ENCODE data around the gene EDA.

Gene EDA

DNA sequence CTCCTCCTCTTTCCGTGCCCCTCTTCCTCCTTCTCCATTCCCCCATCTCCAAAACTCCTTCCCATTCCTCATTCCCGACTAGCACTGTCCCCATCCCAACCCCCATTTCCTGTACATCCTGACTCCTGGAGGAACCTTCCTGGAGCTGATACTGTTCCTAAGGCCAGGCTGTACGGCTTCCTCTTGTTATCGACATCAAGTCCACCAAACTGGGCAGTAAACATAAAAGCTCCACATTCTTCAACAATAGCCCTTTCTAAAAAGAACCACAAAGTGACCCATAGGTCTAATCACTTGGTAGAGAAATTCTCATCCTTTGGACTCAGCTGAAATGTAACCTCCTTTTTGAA lies 410.9 kb downstream of the EDA start:
- no peak for DNase-seq

DNA sequence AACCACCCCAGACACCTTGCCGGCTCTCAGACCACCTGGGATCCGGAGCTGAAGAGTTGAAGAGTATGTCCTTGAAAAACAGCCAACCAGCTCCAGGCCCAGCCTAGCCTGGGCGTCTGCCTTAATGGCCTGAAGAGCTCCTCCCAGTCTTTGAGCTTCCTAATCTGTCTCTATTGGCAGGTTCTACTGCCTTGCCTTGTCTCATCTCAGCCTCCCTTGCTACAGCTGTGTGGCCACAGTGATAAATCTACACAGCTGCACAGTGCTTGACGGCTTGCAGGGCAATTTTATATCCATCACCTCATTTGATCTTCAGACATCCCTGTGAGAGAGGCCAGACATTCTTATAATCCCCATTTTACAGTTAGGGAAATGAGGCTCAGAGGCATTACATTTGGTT lies 413.9 kb downstream of the EDA start:
- no peak for DNase-seq

DNA sequence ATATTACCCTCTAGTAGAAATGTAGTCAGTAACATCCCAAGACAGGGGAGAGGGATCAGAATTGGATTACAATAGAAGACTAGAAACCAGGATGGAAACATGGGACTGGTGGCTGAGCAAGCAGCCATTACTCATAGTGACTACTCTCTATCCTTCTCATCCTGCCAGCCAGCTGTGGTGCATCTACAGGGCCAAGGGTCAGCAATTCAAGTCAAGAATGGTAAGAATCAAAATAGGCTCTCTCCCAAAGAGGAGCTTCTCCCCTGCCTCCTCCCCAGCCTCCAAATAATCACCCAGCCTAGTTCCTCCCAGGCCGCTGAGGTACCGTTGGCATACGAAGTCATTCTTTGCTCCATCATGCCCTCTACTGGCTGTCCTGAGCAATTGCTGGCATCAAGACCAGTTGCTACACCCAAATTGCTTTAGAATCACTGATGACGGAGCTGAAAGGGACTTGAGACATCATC lies 414.4 kb downstream of the EDA start:
- peak; percentile 38 for DNase-seq

DNA sequence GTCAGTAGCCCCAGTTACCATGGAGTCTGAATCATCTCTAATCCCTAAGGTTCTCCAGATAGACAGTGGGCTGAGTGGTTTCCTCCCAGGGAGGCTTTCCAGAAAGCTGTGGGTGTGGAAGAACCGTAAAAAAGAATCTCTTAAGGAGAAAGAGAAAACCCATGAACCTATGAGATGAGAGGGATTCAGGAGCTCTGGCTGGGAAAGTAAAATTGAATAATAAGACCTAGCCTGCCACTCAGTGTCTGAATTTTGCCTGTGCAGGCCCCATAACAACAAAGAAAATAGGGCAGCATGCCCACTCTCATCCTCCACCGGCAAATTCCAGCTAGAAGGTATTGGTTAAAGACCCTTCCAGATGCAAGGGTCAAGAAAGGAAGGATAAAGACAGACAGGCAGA lies 416.9 kb downstream of the EDA start:
- DNase-seq, result peak; percentile 5

DNA sequence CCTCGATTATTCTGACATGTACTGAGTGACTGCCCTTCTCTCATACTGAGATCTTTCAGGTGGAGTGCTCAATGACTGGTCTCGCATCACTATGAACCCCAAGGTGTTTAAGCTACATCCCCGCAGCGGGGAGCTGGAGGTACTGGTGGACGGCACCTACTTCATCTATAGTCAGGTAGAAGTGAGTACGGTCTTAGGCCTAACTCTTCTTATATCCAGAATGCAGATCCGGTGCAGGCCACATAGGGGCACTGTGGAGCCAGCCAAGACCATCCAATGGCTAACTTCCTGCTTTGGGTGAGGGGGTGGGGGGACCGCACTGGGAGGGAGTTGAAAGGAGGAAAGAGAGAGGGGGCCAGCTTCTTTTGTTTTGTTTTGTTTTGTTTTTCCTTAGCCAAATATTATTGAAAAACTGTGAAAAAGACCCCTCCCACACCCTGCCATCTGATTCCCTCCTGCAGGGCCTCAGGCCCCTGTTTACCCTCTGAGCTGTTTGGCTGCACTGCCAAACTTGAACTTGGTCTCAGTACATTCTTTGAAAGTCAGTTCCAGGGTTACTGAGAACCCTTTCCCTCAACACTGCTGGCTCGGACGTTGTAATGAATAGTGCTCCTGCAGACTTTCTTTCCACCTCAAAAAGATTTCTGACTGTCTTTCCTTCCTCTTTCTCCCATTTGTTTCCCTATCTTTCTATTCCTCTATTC lies 417.6 kb downstream of the EDA start:
- DNase-seq, result peak; percentile 44

DNA sequence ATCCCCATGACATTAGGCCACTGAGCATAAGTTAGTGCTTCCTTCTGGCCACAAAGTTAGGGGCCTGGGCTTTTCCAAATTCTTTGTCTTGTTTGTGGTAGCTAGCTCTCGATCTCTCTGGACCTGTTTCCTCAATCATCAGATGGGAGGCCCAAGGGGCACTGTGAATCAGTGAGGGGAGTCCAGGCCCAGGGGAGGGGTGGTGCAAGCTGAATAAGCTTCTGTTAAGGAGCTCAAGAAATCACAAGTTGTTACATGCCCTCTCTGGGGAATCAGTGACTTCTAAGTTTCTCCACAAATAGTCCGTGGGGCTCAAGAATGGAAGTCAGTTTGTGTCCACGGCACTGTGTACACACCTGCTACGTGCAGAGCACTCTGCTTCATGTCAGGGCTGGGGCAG lies 418.7 kb downstream of the EDA start:
- DNase-seq, result no peak

DNA sequence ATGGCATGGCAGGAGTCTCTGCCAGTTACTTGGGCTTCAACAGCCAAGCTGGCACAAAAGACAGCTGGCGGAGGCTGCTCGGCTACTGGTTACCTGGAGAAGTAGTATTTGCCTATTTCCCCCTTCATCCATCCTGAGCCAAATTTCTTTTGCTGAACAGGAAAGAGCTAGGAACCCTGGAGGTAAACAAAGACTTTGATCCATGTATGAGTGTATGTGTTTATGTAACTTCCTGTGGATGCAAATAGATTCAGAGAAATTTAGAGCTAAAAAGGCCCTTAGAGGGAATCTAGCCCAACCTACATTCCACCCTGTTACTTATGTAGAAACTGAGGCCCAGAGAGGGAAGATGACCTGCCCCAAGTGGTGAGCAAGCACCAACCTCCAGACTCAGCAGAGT lies 422.6 kb downstream of the EDA start:
- no peak for DNase-seq

DNA sequence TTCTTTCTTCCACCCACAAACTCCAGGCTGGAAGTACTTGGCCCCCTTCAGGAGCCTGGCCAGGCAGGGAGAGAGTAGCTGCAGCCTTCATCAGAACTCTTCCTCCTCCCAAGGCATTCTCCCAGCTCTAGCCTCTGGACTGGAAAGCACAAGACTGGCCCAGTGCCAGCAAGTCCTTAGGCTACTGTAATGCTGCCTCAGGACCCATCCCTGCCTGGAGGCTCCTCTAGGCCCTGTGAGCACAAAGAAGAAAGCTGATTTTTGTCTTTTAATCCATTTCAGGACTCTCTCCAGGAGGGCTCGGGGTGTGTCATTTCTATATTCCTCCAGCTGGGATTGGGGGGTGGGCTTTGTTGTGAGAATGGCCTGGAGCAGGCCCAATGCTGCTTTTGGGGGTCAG lies 423.0 kb downstream of the EDA start:
- no peak for DNase-seq

DNA sequence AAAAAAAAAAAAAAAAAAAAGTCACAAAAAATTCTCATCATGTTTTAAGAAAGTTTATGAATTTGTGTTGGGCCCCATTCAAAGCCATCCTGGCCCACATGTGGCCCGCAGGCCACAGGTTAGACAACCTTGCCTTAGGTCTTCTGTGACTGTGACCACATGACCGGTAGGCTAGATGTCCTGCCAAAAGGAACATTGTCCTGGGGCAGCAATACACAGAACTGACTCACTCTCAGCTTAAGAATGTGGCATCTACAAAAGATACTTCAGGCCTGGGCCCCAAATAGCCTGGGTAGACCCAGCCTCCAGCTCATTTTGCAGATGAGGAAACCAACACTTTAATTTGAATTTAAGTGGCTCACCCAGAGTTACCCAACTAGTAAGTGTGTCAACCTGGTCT lies 423.8 kb downstream of the EDA start:
- no peak for DNase-seq

DNA sequence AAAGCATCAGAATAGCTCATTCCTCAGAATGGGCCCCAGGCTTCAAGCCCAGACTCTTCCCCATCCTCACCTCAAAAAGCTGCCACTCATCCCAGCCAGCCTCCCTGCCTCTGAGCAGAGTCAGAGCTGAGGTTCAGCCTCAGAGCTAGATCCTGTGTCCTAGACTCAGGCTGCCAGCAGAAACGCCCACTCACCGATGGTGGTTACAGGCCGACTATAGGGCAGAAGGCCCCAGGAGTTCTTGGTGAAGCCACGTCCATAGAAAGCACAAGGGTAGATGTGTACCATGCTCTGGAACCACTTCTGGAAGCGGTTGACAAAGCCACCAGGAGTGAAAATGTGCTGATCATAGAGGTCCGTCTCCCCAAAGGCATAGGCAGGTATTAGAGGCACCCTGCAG lies 426.1 kb downstream of the EDA start:
- DNase-seq, result no peak

DNA sequence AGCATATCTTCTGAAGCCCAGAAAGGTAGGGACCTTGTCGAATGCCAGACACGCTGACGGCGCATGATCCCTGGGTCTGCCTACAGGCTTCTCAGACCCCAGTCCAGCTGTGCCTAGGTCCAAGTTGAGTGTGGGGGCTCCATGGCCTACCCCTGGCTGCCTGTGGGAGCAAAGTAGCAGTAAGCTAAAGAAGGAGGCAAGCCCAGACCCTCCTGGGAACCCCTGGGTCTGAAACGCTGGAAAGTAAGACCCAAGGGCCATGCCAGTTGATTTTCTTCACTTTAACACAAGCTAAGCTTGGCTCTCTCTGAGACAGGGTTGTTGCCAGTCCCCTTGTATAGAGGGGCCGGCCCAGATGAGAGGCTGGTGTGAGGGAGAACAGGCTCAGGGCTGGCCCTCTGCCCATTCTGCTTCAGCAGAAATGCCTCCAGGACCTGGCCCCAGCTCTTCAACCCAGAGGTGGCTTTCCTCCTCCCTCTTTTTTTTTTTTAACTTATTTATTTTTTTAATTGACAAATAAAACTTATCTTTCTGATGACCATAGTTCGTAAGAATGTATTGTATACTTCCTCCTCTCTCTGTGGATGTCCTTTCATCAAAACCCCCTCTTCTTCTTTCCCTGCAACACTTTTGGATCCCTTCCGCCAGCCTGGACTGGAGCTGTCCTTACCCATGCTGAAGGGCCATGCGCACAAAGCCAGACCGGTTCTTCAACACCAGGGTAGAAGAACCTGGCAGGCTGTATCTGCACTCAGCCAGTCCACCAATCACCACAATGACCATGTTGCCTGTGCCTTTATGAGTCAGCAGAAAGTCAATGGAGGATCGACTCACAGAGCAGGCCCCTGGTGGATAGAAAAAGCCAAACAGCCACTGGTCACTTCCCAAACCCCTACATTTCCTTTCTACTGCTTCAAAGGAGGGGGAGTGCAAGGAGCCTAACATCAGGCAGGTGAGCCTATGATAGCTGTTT lies 426.8 kb downstream of the EDA start:
- peak; percentile 10 for DNase-seq

DNA sequence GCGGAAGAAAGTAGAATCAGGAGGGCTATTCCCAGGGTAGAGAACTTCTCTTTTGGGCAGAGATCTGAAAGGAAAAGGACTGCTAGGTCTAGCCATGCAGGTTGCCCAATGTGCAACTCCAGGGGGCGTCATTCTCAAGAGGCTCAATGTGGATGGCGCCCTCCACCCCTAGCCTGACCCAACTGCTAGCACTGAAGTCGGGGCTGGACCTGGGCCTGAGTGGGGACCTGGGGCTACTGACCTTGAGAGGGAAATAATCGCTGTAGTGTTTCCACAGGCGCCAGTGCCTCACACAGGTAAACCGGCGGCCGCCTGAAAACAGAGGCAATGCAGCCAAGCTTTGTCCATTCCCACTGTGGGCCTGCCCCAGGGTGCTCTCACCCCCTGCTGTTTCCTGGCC lies 427.8 kb downstream of the EDA start:
- no peak for DNase-seq

DNA sequence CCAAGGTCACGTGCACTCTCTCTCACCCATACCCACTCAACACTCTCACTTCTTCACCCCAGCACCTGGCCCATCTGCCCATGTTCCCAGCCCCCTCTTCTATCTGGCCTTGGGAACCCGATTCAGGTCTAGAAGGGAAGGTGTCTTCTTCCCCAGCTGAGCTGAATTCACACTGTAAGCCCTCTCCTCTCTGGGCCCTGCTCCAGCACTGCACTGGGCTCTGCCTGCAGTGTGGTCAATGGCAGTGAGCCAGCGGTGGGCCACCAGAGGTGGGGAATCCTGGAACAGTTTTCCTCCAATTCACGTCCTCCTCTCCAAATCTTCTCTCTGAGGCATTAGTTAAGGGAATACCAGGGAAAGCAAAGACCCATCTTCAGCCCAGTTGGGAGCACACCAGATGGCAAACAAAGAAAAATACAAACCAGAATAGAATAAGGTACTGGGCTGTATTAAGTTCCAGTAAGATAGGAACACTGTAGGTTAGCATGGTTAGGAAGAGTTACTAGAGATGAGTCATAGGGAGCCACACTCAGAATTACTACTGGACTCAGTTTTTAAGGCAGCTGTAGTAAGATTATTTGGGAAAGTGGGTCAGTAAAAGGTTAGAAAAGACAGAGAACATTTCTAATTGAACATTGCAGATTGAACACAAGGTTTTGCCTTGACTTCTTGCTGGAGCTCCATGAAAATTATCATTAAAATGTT lies 428.8 kb downstream of the EDA start:
- DNase-seq, result peak; percentile 25

DNA sequence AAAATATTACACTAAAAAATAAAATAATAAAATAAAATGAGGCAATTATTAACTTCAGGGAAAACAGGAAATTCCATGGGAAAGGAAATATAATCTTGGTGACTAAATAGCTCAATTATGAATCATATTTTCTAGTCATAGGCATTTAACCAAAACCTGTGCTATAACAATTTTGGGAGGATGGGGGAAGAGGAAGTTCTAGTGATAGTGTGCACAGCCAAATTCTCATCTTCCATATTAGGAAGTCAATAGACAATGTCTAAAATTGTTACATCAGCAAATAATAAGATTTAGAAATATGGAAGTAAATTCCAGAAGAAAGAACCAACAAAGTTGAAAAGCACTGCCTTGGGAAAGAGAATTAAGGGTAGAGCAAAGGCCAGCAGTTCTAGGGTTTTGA lies 431.1 kb downstream of the EDA start:
- DNase-seq, result peak; percentile 71

DNA sequence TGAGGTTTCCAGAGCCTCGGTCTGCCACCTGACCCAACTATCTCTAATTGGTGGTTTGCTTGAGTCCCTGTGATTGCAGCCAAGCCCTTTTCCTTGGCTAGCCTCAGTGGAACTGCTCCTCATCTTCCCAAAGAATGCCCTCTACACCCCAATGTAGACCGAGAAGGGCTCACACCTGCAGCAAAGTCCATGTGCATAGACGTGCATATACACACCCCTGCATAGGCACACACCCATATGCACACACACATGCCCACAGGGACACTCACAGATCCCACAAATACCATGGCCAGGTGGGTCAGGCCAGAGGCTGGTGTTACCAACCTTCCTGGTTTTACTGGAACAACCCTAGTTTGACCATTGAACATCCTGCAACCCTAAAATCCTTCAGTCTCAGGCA lies 433.5 kb downstream of the EDA start:
- no peak for DNase-seq

DNA sequence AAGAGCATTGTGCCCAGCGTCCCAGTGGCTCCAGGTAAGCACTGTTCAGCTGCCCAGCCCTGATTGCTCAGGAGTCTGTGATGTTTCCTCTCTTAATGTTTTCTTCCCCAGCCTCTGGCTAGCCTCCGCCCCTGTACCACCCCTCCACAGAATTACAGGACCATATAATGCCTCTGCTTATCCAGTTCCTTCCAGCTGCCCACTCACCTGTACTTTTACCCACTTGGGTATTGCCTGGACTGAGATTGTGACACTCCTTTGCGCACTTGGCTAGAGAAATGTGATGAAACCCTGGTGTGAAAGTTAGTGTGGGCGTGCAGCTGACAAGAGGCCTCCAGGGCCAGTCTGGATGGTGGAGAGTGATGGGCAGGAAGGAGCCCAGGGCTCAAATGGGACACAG lies 434.0 kb downstream of the EDA start, which contains the start of gene AWAT2:
AWAT2 (minus strand) TSS at position 14 of the 400 bp plus-strand sequence; CDS start at position 8, 6 bp downstream.
- DNase-seq, result no peak

DNA sequence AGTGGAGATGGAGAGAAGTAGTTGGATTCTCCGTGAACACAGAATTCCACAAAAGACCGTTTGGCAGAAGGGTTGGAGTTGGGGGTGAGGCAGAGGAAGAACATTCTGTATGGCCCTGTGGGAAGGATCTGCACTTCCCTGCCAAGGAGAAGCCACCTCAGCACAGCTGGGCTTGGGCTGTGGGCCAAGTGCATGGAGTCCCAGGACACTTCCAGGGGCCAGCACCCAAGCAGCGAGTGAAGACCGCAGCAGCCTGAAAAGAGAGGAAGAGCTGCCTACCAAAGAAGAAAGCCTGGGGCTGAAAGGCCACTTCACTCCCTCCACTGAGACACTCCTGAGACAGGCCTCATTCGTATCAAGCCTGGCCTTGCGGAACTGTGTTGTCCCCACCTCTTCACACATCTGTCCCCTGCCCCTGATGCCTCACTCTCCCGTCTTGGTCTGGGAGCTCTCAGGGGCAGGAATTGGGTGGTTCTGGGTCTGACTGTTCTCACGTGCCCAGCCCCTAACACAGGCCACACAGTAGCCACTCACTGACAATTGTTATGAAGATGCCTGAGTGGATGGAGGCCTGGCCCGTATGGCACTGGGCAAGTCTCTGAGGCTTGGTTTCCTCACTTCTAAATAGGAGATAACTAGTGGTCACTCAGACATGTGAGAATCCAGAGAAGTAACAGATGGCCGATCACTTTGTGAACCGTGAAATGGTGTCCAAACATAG lies 437.1 kb downstream of the EDA start:
- no peak for DNase-seq

DNA sequence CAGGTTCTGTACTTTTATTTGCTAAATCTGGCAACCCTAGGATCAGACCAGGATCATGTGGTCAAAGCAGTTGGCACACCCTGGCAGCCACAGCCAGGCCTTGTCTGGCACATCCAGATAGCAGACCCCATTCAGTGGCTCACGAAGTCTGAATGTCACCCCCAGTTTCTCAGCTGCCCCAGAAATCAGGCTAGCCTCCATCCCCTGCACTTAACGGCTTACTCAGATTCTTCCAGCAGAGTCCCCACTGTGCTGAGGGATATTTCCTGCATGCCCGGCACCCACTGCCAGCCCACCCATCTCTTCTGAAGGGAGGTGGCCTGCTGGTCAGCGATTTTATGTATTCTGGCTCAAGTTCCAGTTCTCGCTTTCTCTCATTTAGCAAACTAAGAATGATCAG lies 438.5 kb downstream of the EDA start:
- DNase-seq, result no peak

DNA sequence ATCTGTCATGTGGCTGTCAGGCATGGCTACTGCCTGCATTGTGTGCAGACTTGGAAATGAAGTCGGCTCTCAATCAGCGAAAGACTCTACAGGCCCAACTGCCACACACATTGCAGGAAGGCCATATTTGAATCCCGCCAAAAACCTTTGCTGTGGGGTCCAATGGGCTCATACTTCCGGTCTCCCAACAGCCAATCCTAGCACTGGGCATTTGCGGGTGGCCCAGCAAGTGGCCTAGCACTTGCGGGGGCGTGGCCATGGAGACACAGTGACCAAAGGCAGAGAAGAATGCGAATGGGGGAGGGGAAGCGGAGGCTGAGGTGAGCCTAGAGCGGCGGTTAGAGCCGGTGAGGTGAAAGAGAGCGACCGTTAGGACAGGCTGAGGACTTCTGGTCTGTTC lies 446.2 kb downstream of the EDA start, which contains the start of gene OTUD6A:
OTUD6A (plus strand) TSS at position 382 of the 400 bp plus-strand sequence. CDS start 68 bp downstream, outside the sequence.
- DNase-seq, result no peak

DNA sequence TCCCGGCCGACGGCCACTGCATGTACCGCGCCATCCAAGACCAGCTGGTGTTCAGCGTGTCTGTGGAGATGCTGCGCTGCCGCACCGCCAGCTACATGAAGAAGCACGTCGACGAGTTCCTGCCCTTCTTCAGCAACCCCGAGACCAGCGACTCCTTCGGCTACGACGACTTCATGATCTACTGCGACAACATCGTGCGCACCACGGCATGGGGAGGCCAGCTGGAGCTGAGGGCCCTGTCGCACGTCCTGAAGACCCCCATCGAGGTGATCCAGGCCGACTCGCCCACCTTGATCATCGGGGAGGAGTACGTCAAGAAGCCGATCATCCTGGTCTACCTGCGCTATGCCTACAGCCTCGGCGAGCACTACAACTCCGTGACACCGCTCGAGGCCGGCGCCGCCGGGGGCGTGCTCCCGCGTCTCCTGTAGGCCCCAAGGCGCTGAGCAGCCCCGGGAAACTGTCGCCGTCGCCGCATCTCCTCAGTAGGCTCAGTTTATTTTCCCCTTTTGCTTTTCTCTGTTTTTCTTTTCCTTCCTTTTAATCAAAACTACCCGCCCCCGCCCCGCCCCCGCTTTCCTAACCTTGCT lies 447.1 kb downstream of the EDA start:
- DNase-seq, result no peak

DNA sequence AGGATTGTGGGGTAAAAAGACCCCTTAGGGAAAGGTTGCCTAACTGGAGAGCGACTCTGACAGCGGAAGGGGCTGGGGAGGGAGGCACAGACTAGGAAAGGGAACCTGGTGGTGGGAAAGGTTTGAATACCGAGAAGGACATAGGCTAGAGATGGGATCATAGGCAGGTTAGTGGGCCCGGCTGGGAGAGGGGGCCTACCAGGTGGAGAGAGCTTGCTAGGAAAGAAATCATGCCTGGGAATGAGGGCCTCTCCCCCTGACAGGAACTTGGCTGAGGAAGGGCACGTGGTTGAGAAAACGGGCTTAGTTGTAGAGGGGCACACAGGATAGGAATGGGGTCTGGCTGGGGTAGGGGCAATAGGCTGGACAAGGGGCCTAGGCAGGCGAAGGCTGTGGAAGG lies 450.7 kb downstream of the EDA start:
- DNase-seq, result no peak

DNA sequence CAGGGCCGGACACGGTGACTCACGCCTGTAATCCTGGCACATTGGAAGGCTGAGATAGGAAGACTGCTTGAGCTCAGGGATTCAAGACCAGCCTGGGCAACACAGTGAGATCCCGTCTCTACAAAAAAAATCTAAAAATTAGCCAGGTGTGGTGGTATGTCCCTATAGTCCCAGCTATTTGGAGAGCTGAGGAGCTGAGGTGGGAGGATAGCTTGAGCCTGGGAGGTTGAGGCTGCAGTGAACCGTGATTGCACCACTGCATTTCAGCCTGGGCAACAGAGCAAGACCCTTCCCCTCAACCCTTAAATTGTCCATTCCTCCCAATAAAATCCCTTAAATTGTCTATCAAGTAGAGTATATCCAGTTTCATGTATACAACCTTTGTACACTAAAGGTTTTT lies 463.4 kb downstream of the EDA start:
- no peak for DNase-seq
